SK-N-SH treated with all-trans-retinoic acid at 6 μM for 48 hours (cell line): Measurements from ENCODE around the gene GLB1L3.
A peak's percentile ranks its signal among the peaks of the same experiment; 100 is the strongest.
"Not testable (repeated sequence)": the region's sequence is repeated elsewhere in the genome, so short reads cannot be mapped to it uniquely, and the experiment has no call there.

Experiments used
- ATAC-seq: fragments of 200-7000 bp; cut with Tn5 transposase; 3 replicates; pipeline ENCODE4 v1.9.1; 2020; ENCODE audit warnings: mild to moderate bottlenecking, moderate library complexity
- BACH2 ChIP-seq: fragments of 250-450 bp; sonication (Bioruptor Pico); IDR thresholded peaks from 2 replicates; pipeline ENCODE4 v1.9.0; 2021; ENCODE audit warnings: mild to moderate bottlenecking, borderline replicate concordance
- CSDC2 ChIP-seq: fragments of 250-450 bp; sonication (Bioruptor Pico); IDR thresholded peaks from 2 replicates; pipeline ENCODE4 v1.5.0; 2020; ENCODE audit warnings: mild to moderate bottlenecking, moderate library complexity
- CSRNP3 ChIP-seq: fragments of 250-450 bp; sonication (Bioruptor Pico); IDR thresholded peaks from 2 replicates; pipeline ENCODE4 v1.5.1; 2021; ENCODE audit warnings: mild to moderate bottlenecking, moderate library complexity
- OSR1 ChIP-seq: fragments of 250-450 bp; sonication (Bioruptor Pico); IDR thresholded peaks from 2 replicates; pipeline ENCODE4 v1.8.0; 2022; ENCODE audit warnings: moderate library complexity, mild to moderate bottlenecking, inconsistent platforms
- PATZ1 ChIP-seq: fragments of 250-450 bp; sonication (Bioruptor Pico); IDR thresholded peaks from 2 replicates; pipeline ENCODE4 v1.8.0; 2020; ENCODE audit warnings: mild to moderate bottlenecking, moderate library complexity, borderline replicate concordance
- POU6F1 ChIP-seq: fragments of 250-450 bp; sonication (Bioruptor Pico); IDR thresholded peaks from 2 replicates; pipeline ENCODE4 v1.8.0; 2021; ENCODE audit warnings: low read depth, mild to moderate bottlenecking, moderate library complexity, borderline replicate concordance
- PPARA ChIP-seq: fragments of 250-450 bp; sonication (Bioruptor Pico); IDR thresholded peaks from 2 replicates; pipeline ENCODE4 v1.5.0; 2020; ENCODE audit warnings: mild to moderate bottlenecking, borderline replicate concordance
- TCF4 ChIP-seq: fragments of 250-450 bp; sonication (Bioruptor Pico); IDR thresholded peaks from 2 replicates; pipeline ENCODE4 v1.8.0; 2021; ENCODE audit warnings: mild to moderate bottlenecking, moderate library complexity, borderline replicate concordance
- TSHZ2 ChIP-seq: fragments of 250-450 bp; sonication (Bioruptor Pico); IDR thresholded peaks from 2 replicates; pipeline ENCODE4 v1.5.0; 2020; ENCODE audit warnings: mild to moderate bottlenecking, moderate library complexity
- ZC3H10 ChIP-seq: fragments of 250-450 bp; sonication (Bioruptor Pico); IDR thresholded peaks from 2 replicates; pipeline ENCODE4 v1.5.1; 2021; ENCODE audit warnings: mild to moderate bottlenecking, moderate library complexity
- ZFP3 ChIP-seq: fragments of 250-450 bp; sonication (Bioruptor Pico); IDR thresholded peaks from 2 replicates; pipeline ENCODE4 v1.5.0; 2020; ENCODE audit warnings: mild to moderate bottlenecking, moderate library complexity
- ZFP30 ChIP-seq: fragments of 450-650 bp; formaldehyde crosslinking; IDR thresholded peaks from 2 replicates; pipeline ENCODE4 v1.5.0; 2022; ENCODE audit warnings: mild to moderate bottlenecking, moderate library complexity
- ZNF565 ChIP-seq: fragments of 450-650 bp; formaldehyde crosslinking; conservative IDR thresholded peaks from 2 replicates; pipeline ENCODE4 v1.5.0; 2020; ENCODE audit warnings: low read depth, mild to moderate bottlenecking, moderate library complexity
- ZNF70 ChIP-seq: fragments of 450-650 bp; formaldehyde crosslinking; IDR thresholded peaks from 2 replicates; pipeline ENCODE4 v1.5.0; 2020; ENCODE audit warnings: mild to moderate bottlenecking, moderate library complexity
- ZNF8 ChIP-seq: fragments of 450-650 bp; formaldehyde crosslinking; IDR thresholded peaks from 2 replicates; pipeline ENCODE4 v1.5.0; 2020; ENCODE audit warnings: mild to moderate bottlenecking, moderate library complexity

Gene GLB1L3

GRCh38 chr11:134250675-134251074 is 25.5 kb upstream of the GLB1L3 start:
- ATAC-seq, result no peak
- TF ChIP-seq ZC3H10, result no peak
- TF ChIP-seq, all 23 proteins: peak for 0

- no peak for TF ChIP-seq OSR1 (CRISPR knock-in tag)
- ATAC-seq, result peak; percentile 60
These were observed 23.6 kb upstream of the GLB1L3 start for GRCh38 chr11:134252346-134253187.

GRCh38 chr11:134253188-134253993 is 22.8 kb upstream of the GLB1L3 start, which contains the start of the genes ACAD8 and THYN1:
TSS of gene ACAD8 (plus strand) at chr11:134253568. CDS start at chr11:134253601, 33 bp downstream.
TSS of gene THYN1 (minus strand) at chr11:134253352. CDS start at chr11:134252882, 470 bp downstream.
- TF ChIP-seq TSHZ2 (peak; percentile 66; the same call in 1 of the 2 replicates), ZFP3 (CRISPR knock-in tag) (0 out of 2 replicates have a peak, but pooled peaks have one; percentile 41), PATZ1 (CRISPR knock-in tag) (no peak)
- ATAC-seq, result peak; percentile 99

- no peak for TF ChIP-seq ZNF8 (CRISPR knock-in tag)
- TF ChIP-seq ZNF70, result no peak
- TF ChIP-seq ZNF565 (CRISPR knock-in tag), result no peak
- no peak for TF ChIP-seq BACH2 (CRISPR knock-in tag)
- TF ChIP-seq PPARA (CRISPR knock-in tag), result no peak
- TF ChIP-seq ZFP30 (CRISPR knock-in tag), result no peak
- no peak for TF ChIP-seq POU6F1
- no peak for TF ChIP-seq TCF4
- TF ChIP-seq ZFP3 (CRISPR knock-in tag), result no peak
- ATAC-seq, result no peak
These were observed 21.6 kb upstream of the GLB1L3 start for GRCh38 chr11:134254433-134255183.

- not testable (repeated sequence) for ATAC-seq
These were observed 21.0 kb upstream of the GLB1L3 start for GRCh38 chr11:134255184-134255561.

GRCh38 chr11:134257101-134257500 is 19.1 kb upstream of the GLB1L3 start:
- ATAC-seq, result no peak
- TF ChIP-seq BACH2 (CRISPR knock-in tag) (no peak), ZFP3 (CRISPR knock-in tag) (no peak), ZNF565 (CRISPR knock-in tag) (no peak), CSDC2 (CRISPR knock-in tag) (no peak), TSHZ2 (no peak), OSR1 (CRISPR knock-in tag) (no peak), CSRNP3 (no peak), ZC3H10 (no peak), ZNF70 (no peak), ZNF8 (CRISPR knock-in tag) (no peak), POU6F1 (no peak)
